ENCODE measurements around the gene HOXA3. TPM values are rescaled to one million over a fixed set of nuclear protein-coding genes. Genes with fewer than 3 reads are reported as not detected.

Gene HOXA3
- total RNA-seq, 1 donor from 2014 or later, result 92.8 TPM

DNA sequence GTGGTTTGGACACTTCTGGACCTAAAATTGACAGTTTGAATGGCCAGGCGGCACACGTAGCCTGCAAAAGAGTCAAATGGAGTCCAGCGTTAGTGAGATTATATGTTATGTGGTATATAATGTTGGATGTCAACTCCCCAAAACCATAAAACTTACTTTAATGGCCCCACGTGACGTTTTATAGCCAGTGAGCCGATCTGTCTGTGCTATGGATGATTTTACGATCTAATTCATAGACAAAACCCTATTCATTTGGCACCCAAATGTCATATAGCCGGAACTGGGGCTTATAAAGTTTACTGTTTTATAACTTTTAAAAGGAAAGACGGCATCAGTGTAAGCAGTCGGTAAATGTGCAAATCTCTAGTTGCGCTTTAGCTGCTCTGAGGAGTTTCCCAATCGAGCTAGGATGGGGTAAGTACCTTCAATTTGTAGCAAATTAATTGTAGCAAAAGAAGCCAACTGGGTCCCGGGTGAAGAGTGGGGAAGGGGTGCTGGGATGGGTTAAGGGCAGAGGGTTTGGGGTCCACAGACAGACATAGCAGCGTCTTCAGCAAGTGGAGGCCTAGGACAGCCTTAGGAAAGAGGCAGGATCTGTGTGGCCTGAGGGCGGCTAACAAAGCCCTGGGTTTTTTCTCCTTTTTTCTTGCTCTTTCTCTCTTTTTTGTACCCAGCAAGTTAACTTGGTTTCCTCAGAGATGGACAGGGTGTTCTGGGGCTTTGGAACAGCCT is 12.1 kb downstream of the HOXA3 start:
- Mint-ChIP-seq H3K27me3 (peaks cover 51% of the 10 kb centered on the region), H3K4me1 (ENCODE audit: unreplicated experiment) (peaks cover 28% of the 10 kb centered on the region), H3K36me3 (peaks cover 28% of the 10 kb centered on the region), H3K4me3 (peak overlapping the region; percentile 99), H3K9me3 (no peaks in the 10 kb centered on the region), H3K27ac (peak overlapping the region; percentile 99)
- TF ChIP-seq, protein P1, sequence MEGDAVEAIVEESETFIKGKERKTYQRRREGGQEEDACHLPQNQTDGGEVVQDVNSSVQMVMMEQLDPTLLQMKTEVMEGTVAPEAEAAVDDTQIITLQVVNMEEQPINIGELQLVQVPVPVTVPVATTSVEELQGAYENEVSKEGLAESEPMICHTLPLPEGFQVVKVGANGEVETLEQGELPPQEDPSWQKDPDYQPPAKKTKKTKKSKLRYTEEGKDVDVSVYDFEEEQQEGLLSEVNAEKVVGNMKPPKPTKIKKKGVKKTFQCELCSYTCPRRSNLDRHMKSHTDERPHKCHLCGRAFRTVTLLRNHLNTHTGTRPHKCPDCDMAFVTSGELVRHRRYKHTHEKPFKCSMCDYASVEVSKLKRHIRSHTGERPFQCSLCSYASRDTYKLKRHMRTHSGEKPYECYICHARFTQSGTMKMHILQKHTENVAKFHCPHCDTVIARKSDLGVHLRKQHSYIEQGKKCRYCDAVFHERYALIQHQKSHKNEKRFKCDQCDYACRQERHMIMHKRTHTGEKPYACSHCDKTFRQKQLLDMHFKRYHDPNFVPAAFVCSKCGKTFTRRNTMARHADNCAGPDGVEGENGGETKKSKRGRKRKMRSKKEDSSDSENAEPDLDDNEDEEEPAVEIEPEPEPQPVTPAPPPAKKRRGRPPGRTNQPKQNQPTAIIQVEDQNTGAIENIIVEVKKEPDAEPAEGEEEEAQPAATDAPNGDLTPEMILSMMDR (conservative IDR thresholded peaks at IDR 0.05), result no peak
- DNase-seq (ENCODE audit: extremely low spot score, unreplicated experiment), result no peak

DNA sequence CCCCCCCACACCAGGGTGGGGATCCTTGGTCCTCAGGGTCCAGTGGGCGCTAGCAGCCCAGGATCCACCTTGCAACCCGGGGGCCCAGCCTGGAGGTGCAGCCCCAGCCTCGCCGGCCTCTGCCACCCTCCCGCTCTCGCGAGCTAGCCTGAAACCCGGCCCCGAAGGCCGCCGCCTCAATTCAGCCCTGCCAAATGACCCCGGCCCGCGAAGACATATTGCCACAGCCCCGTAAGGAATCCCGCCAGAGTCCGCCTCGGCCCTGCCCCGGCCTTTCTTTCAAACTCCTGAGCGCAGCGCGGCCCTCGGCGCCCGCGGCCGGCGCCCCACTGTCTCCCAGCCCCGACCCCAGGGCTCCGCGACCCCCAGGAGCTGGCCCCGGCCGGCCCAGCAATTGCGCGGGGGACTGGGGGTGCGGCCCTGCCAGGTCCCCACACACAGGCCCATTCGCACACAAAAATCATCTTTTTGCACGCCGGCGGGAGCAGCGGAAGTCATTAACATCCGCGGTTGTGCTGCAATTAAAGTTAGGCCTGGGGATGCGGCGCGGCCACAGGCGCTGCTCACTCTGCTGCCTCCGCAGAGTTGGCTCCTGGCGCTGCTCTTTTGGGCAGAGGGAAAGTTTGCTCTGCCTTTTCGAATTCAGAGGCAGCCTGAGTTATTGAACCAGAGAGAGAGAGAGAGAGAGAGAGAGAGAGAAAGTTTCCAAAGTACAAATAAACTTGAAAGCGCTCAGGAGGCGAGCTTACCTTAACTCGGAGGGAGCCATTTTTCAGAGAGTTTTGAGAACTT is 12.9 kb downstream of the HOXA3 start:
- no peaks in the 10 kb centered on the region for H3K9me3 Mint-ChIP-seq
- TF ChIP-seq, protein P1 (conservative IDR thresholded peaks at IDR 0.05), result no peak
- H3K4me1 Mint-ChIP-seq (ENCODE audit: unreplicated experiment), result peaks cover 36% of the 10 kb centered on the region
- H3K36me3 Mint-ChIP-seq, result peaks cover 30% of the 10 kb centered on the region
- peak; percentile 77 for DNase-seq (ENCODE audit: extremely low spot score, unreplicated experiment)
- peaks cover 49% of the 10 kb centered on the region for H3K27me3 Mint-ChIP-seq
- H3K4me3 Mint-ChIP-seq, result peak overlapping the region; percentile 99
- peak overlapping the region; percentile 99 for H3K27ac Mint-ChIP-seq

- Mint-ChIP-seq H3K4me1 (ENCODE audit: unreplicated experiment) (peaks cover 36% of the 10 kb centered on the region), H3K9me3 (no peaks in the 10 kb centered on the region), H3K27ac (peak overlapping the region; percentile 94), H3K36me3 (peaks cover 35% of the 10 kb centered on the region), H3K4me3 (peak overlapping the region; percentile 99), H3K27me3 (peaks cover 48% of the 10 kb centered on the region)
- TF ChIP-seq, protein P1 (conservative IDR thresholded peaks at IDR 0.05), result no peak
- no peak for DNase-seq (ENCODE audit: extremely low spot score, unreplicated experiment)
These were observed 13.4 kb downstream of the HOXA3 start for GRCh38 chr7:27138985-27139333.

DNA sequence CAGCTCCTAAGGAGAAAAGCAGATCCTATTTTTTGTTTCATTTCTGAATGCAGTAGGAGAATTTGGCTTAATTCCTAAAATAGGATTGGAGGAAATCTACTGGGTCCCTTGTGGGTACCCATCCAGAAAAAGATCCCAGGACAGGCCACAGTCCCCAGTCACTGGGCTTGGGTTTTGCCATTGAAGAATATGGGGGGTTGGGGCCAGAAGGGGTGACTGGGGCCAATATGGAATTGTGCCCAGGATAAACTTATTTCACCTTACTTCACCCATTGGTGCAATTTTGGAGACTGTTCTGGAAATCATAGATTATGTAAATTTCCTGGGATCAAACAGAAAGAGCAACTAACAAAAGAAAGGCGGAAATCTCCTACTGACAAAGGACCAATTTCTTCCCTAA is 13.9 kb downstream of the HOXA3 start:
- TF ChIP-seq, protein P1 (conservative IDR thresholded peaks at IDR 0.05), result no peak
- H3K27me3 Mint-ChIP-seq, result peaks cover 47% of the 10 kb centered on the region
- no peaks in the 10 kb centered on the region for H3K9me3 Mint-ChIP-seq
- H3K36me3 Mint-ChIP-seq, result peaks cover 34% of the 10 kb centered on the region
- DNase-seq (ENCODE audit: extremely low spot score, unreplicated experiment), result no peak
- H3K27ac Mint-ChIP-seq, result peak overlapping the region; percentile 94
- peaks cover 38% of the 10 kb centered on the region for H3K4me1 Mint-ChIP-seq (ENCODE audit: unreplicated experiment)
- H3K4me3 Mint-ChIP-seq, result peak overlapping the region; percentile 99

- DNase-seq (ENCODE audit: extremely low spot score, unreplicated experiment), result no peak
- Mint-ChIP-seq H3K27me3 (peaks cover 48% of the 10 kb centered on the region), H3K36me3 (peaks cover 32% of the 10 kb centered on the region), H3K4me3 (peak overlapping the region; percentile 99), H3K4me1 (ENCODE audit: unreplicated experiment) (peaks cover 43% of the 10 kb centered on the region), H3K27ac (peak overlapping the region; percentile 94), H3K9me3 (no peaks in the 10 kb centered on the region)
- TF ChIP-seq, protein P1 (conservative IDR thresholded peaks at IDR 0.05), result no peak
These were observed 14.6 kb downstream of the HOXA3 start for GRCh38 chr7:27137640-27138315.

Data from type B pancreatic cell (in vitro differentiated cells).